Progenitor cell of endocrine pancreas (in vitro differentiated cells): ENCODE data around the gene AMIGO2. TPM values are rescaled to one million over a fixed set of nuclear protein-coding genes. Genes with fewer than 3 reads are reported as not detected.

Experiments
- DNase-seq: peaks from one replicate; pipeline ENCODE4 v3.0.0; 2021; ENCODE audit warnings: low spot score; ENCODE audit not compliant: unreplicated experiment
- H3K27ac Mint-ChIP-seq: 2 replicates; pipeline ENCODE4 v1.8.0; 2021; ENCODE audit warnings: mild to moderate bottlenecking, moderate library complexity, mixed read lengths
- H3K27me3 Mint-ChIP-seq: 2 replicates; pipeline ENCODE4 v1.8.0; 2021; ENCODE audit warnings: mixed read lengths
- H3K36me3 Mint-ChIP-seq: 2 replicates; pipeline ENCODE4 v1.8.0; 2022; ENCODE audit warnings: mixed read lengths; ENCODE audit not compliant: insufficient read depth
- H3K4me1 Mint-ChIP-seq: 2 replicates; pipeline ENCODE4 v1.8.0; 2021; ENCODE audit warnings: low read depth, mixed read lengths
- H3K4me3 Mint-ChIP-seq: 2 replicates; pipeline ENCODE4 v1.8.0; 2021; ENCODE audit warnings: low read depth, mild to moderate bottlenecking, moderate library complexity, mixed read lengths
- H3K9me3 Mint-ChIP-seq: 2 replicates; pipeline ENCODE4 v1.8.0; 2021; ENCODE audit warnings: low read depth, mixed read lengths
- CTCF ChIP-seq: fragments of 200-600 bp; sonication (generic); IDR thresholded peaks from one replicate; pipeline ENCODE4 v1.5.0; 2021; ENCODE audit warnings: antibody characterized with exemption, mild to moderate bottlenecking; ENCODE audit not compliant: unreplicated experiment
- total RNA-seq: library from RNA; stranded (reverse); gene quantifications from 2 replicates; pipeline ENCODE4 v1.2.1, GENCODE V29; 2021

Gene AMIGO2
- total RNA-seq, 1 donor from 2014 or later, result 10.7 TPM

GRCh38 chr12:47105914-47106674 lies 26.3 kb upstream of the AMIGO2 start:
- Mint-ChIP-seq H3K27ac (no peak overlapping the region), H3K4me1 (peaks cover 1% of the 10 kb centered on the region), H3K4me3 (no peak overlapping the region), H3K36me3 (no peaks in the 10 kb centered on the region), H3K9me3 (no peaks in the 10 kb centered on the region), H3K27me3 (no peaks in the 10 kb centered on the region)
- DNase-seq, result no peak
- TF ChIP-seq CTCF, result no peak

GRCh38 chr12:47102845-47103651 lies 23.3 kb upstream of the AMIGO2 start:
- TF ChIP-seq CTCF, result no peak
- H3K4me3 Mint-ChIP-seq, result no peak overlapping the region
- no peaks in the 10 kb centered on the region for H3K36me3 Mint-ChIP-seq
- no peak overlapping the region for H3K27ac Mint-ChIP-seq
- H3K4me1 Mint-ChIP-seq, result peaks cover 1% of the 10 kb centered on the region
- no peak for DNase-seq
- H3K9me3 Mint-ChIP-seq, result no peaks in the 10 kb centered on the region
- no peaks in the 10 kb centered on the region for H3K27me3 Mint-ChIP-seq

GRCh38 chr12:47102406-47102805 lies 22.6 kb upstream of the AMIGO2 start:
- no peak overlapping the region for H3K27ac Mint-ChIP-seq

GRCh38 chr12:47100160-47100559 lies 20.4 kb upstream of the AMIGO2 start:
- H3K27ac Mint-ChIP-seq, result no peak overlapping the region
- no peaks in the 10 kb centered on the region for H3K9me3 Mint-ChIP-seq
- H3K36me3 Mint-ChIP-seq, result no peaks in the 10 kb centered on the region
- no peaks in the 10 kb centered on the region for H3K27me3 Mint-ChIP-seq
- H3K4me3 Mint-ChIP-seq, result no peak overlapping the region
- no peak for TF ChIP-seq CTCF
- DNase-seq, result no peak
- H3K4me1 Mint-ChIP-seq, result no peaks in the 10 kb centered on the region

More at GRCh38 chr12:47102406-47102805, 22.6 kb upstream of the AMIGO2 start:
- Mint-ChIP-seq H3K27me3 (no peaks in the 10 kb centered on the region), H3K4me1 (peaks cover 1% of the 10 kb centered on the region), H3K9me3 (no peaks in the 10 kb centered on the region), H3K36me3 (no peaks in the 10 kb centered on the region), H3K4me3 (no peak overlapping the region)
- DNase-seq, result no peak
- TF ChIP-seq CTCF, result no peak

- no peak for TF ChIP-seq CTCF
- no peak for DNase-seq
- H3K27me3 Mint-ChIP-seq, result no peaks in the 10 kb centered on the region
- H3K36me3 Mint-ChIP-seq, result no peaks in the 10 kb centered on the region
- no peaks in the 10 kb centered on the region for H3K9me3 Mint-ChIP-seq
- no peak overlapping the region for H3K4me3 Mint-ChIP-seq
- no peak overlapping the region for H3K27ac Mint-ChIP-seq
- H3K4me1 Mint-ChIP-seq, result peaks cover 2% of the 10 kb centered on the region
Measured at GRCh38 chr12:47099610-47100009, 19.9 kb upstream of the AMIGO2 start.
